Right ventricle myocardium inferior (tissue), 1 donor: ENCODE data around the gene SLC25A53. TPM values are rescaled to one million over a fixed set of nuclear protein-coding genes. Genes with fewer than 3 reads are reported as not detected.
"Not testable (repeated sequence)": the region's sequence is repeated elsewhere in the genome, so short reads cannot be mapped to it uniquely, and the experiment has no call there.

Experiments
- ATAC-seq: fragments of 200-7000 bp; cut with Tn5 transposase; one replicate; pipeline ENCODE4 v1.9.1; 2020; ENCODE audit warnings: mild to moderate bottlenecking, moderate library complexity
- DNase-seq: peaks from one replicate; pipeline ENCODE4 v3.0.0; 2021; ENCODE audit errors: missing footprints
- intact Hi-C: fragments of 100-400 bp; cut with DNase I; formaldehyde crosslinking; loops from one replicate; pipeline ENCODE4 v1.11.0; 2022
- total RNA-seq: library from RNA; stranded (reverse); fragmentation: NEBNext Ultra II Directional; extraction: Animal tissue kit (Norgen Biotek cat#: 25700); gene quantifications from one replicate; pipeline ENCODE4 v1.2.1, GENCODE V29; 2021
- donor health status: DM: no; HTN: yes; CAD: no; lungs with severe emphysema.

The SLC25A53 gene
- total RNA-seq, 1 donor from 2014 or later, result 11.8 TPM

DNA sequence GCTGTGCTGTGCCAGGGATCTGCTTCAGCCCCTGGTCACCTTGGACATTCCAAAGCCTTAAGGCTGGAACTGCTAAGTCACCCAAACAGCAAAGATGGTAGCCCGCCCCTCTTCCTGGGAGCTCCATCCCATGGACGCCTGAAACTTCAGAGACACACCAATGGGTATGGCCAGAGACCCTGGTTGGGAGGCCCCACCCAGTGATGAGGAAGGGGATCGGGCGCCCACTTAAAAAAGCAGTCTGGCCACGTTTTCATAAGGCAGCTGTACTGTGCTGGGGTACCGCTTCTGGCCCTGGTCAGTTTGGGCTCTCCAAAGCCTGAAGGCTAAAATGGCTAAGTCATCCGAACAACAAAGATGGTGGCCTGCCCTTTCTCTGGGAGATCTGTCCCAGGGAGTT lies 71.3 kb downstream of the SLC25A53 start:
- intact Hi-C loops, result no loop called here
- DNase-seq (no peak), ATAC-seq (no peak)

GRCh38 chrX:104084534-104085277 lies 72.1 kb downstream of the SLC25A53 start:
- DNase-seq, result no peak
- intact Hi-C loops, result no loop called here

GRCh38 chrX:104084063-104084462 lies 72.7 kb downstream of the SLC25A53 start:
- no peak for ATAC-seq
- intact Hi-C loops, result no loop called here
- no peak for DNase-seq

More at GRCh38 chrX:104084534-104085277, 72.1 kb downstream of the SLC25A53 start:
- ATAC-seq, result no peak

DNA sequence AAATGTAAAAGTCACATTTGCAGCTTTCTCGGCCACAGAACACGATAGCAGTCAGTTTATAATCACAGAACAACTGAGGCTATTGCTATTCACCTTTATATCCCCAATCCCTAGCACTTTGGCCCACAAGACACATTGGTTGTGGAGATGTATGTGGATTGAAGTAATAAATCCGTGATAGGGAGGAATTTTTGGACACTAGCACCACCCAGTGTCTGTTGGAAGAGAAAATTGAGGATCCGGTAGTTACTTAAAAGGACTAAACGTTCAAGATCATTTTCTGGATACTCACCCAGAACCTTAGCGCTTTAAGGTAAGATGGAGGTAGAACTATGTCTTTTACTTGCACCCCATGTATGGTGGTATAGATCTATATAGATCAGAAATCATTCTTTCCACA lies 79.0 kb downstream of the SLC25A53 start:
- ATAC-seq, DNase-seq, intact Hi-C loops: not testable (repeated sequence)

DNA sequence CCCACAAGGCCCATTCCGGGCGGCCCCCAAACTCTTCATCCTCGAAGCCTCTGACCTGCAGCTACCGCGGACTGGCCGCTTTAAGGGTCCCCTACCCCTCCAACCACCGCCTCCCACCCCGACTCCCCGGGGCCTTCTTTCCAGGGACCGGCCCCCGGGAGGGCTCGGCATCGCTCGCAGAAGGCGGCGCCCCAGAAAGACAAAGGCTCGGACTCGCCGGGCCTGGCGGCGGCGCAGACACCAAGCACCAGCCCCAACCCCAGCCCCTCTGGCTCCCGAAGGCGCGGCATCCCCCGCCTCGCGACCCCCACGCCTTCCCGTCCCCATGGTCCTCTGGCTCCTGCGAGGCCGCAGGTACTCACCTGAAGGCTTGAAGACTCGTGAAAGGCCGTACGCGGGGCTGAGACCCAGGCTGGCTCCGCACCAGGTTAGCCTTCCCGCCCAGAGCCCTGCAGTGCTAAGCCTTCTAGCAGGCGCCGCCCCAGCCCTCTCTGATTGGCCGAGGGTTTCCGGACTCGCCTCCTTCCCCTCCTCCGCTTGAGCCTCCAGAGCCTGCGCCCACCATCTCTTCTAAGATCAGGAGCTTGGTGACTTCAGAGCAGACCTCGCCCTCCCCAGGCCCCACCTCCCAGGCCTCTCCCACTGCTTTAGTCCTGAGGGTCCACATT lies 80.9 kb downstream of the SLC25A53 start, which contains the start of gene TMSB15C:
Gene TMSB15C, minus strand, starts transcription at position 459 of the 668 bp plus-strand sequence.
- intact Hi-C loops, DNase-seq: not testable (repeated sequence)
- ATAC-seq, result peak; percentile 79

GRCh38 chrX:104062636-104063035 lies 94.2 kb downstream of the SLC25A53 start:
- DNase-seq, ATAC-seq, intact Hi-C loops: not testable (repeated sequence)

GRCh38 chrX:104054956-104055355 lies 101.9 kb downstream of the SLC25A53 start:
- intact Hi-C loops, ATAC-seq, DNase-seq: not testable (repeated sequence)

Other genes starting within 250 kb of the SLC25A53 start
- 0.27 TPM for gene TMSB15B, start 194.4 kb downstream of the SLC25A53 start, total RNA-seq
- not detected for gene H2BW1, start 143.3 kb downstream of the SLC25A53 start, total RNA-seq
- gene H2BW2, start 117.1 kb downstream of the SLC25A53 start, total RNA-seq, result not detected
- 0.19 TPM for gene TMSB15C, start 80.8 kb downstream of the SLC25A53 start, total RNA-seq
- 0.22 TPM for gene ZCCHC18, start 44.5 kb downstream of the SLC25A53 start, total RNA-seq
- gene FAM199X, start 9.4 kb upstream of the SLC25A53 start, total RNA-seq, result 10.7 TPM
- gene ESX1, start 97.9 kb upstream of the SLC25A53 start, total RNA-seq, result not detected